D721Med (cell line): ENCODE results near the gene FOXB2.

ENCODE experiments used
- DNase-seq: peaks from one replicate; pipeline ENCODE4 v3.0.0; 2011; ENCODE audit warnings: low spot score; ENCODE audit not compliant: insufficient read length
- FAIRE-seq: peaks from 2 replicates; lab custom pipeline; 2011; peaks lifted over from hg19 to GRCh38; lab: Jason Lieb, UNC
- CTCF ChIP-seq: IDR thresholded peaks from 2 replicates; pipeline ENCODE4 v1.5.1; 2012; ENCODE audit warnings: mild to moderate bottlenecking, control low read depth; ENCODE audit not compliant: insufficient read depth; ENCODE audit errors: missing control alignments

The FOXB2 gene

DNA sequence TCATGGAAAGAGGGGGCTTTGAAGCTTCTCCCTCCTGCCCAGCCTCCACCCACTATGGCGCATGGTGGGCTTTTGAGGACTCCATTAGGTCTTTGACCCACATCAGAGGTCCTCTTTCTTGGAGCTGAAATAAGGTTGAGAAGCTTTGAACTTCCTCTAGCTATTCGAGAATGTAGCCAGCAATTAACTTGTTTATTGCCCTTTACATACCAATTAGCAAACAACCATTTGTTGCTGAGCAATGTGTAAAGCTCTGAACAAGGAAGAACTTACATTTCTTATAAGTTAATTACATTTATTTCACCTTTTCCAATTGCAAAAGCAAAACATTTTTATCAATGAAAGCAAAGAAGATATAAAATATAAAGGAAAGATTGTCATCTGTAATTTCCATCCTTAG is 30.5 kb upstream of the FOXB2 start:
- TF ChIP-seq CTCF = no peak
- DNase-seq (no peak), FAIRE-seq (no peak)

GRCh38 chr9:76989501-76989900 is 30.0 kb upstream of the FOXB2 start:
- DNase-seq (no peak), FAIRE-seq (no peak)
- no peak for TF ChIP-seq CTCF

GRCh38 chr9:76996700-76997099 is 22.8 kb upstream of the FOXB2 start:
- peak; percentile 33 for TF ChIP-seq CTCF
- DNase-seq (no peak), FAIRE-seq (no peak)

DNA sequence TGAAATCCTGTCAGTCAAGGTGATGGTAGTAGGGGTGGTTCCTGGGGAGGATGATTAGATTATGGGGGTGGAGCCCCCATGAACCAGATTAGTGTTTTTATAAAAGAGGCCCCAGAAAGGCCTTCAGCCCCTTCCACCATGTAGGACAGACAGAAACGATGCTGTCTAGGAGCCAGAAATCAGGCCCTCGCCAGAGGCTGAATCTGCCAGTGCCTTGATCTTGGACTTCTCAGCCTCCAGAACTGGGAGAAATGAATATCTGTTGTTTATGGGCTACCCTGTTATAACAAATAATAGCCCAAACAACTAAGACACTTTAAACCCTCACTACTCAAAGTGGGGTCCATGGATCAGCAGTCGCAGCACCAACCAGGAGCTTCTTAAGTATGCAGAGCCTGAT is 20.2 kb upstream of the FOXB2 start:
- FAIRE-seq = no peak
- TF ChIP-seq CTCF = no peak
- no peak for DNase-seq

DNA sequence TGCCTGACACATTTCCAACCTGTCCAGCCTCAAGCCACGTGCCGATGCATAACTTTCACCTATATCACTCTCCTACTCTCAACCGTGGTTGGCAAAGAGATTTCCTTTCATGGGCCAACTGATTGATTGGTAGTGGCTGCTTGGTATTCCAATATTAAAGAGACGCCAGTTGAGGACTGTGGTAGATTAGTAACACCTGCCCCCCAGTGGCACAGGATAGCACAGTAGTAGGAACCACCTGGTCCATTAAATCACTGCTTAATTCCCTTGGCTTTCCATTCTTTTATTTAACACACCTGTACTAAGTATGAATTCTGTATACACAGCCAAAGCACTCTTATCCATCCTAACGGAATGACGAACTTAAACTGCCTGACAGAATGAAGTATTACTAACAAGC is 19.1 kb upstream of the FOXB2 start:
- no peak for TF ChIP-seq CTCF
- DNase-seq (no peak), FAIRE-seq (no peak)

DNA sequence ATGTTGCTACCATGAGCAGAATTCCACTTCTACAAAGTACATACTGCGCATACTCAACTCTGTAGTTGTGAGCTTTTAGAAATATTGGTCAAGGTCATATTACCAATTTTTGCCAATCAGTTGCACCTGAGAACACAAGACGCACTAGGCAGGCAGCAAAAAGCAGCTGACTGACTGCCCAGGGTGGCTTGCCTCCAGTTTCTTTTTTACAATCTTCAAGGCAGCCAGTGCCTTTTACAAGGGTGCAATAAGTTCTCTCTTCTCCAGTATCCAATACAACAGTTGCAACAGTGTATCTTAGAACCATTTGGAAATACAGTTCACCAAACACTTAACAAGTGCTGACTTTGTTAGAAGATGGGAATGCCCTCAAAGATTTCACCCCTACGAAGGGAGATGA is 16.1 kb upstream of the FOXB2 start:
- no peak for DNase-seq
- no peak for FAIRE-seq
- no peak for TF ChIP-seq CTCF

DNA sequence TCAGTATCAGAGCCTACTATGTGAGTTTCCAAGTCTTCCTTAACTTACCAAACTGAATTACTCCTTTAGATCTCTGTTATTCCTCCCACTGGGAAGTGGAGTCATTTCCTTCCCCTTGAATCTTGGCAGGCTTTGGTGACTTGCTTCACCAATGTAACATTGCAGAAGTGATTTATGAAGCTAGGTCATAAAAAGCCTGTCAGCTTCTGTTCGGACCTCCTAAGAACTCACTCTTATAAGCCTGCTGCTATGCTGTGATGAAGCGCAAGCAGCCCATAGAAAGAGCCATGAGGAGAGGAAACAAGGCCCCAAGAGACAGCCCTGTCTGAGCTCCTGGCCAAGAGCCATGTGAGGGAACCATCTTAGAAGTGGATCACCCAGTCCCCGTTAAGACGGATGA is 14.2 kb upstream of the FOXB2 start:
- FAIRE-seq (no peak), DNase-seq (no peak)
- TF ChIP-seq CTCF = no peak
